HG03520 (cell line): ENCODE data around the gene TMEM39B.
"Not testable (repeated sequence)": the region's sequence is repeated elsewhere in the genome, so short reads cannot be mapped to it uniquely, and the experiment has no call there.

Experiments
- ATAC-seq: cut with Tn5 transposase; IDR thresholded peaks from one replicate; pipeline ENCODE4 v1.9.1; 2021; ENCODE audit warnings: mild to moderate bottlenecking, moderate library complexity; ENCODE audit not compliant: unreplicated experiment

Gene TMEM39B

GRCh38 chr1:32111040-32111623, 38.4 kb downstream of the TMEM39B start:
- no peak for ATAC-seq

GRCh38 chr1:32111789-32112188, 39.0 kb downstream of the TMEM39B start:
- ATAC-seq = no peak

- ATAC-seq = no peak
Measured at GRCh38 chr1:32112806-32113375, 40.2 kb downstream of the TMEM39B start.

- ATAC-seq = not testable (repeated sequence)
Measured at GRCh38 chr1:32113436-32113835, 40.7 kb downstream of the TMEM39B start.

GRCh38 chr1:32114420-32114819, 41.7 kb downstream of the TMEM39B start:
- ATAC-seq = no peak

GRCh38 chr1:32115496-32115895, 42.8 kb downstream of the TMEM39B start:
- ATAC-seq = no peak

GRCh38 chr1:32116531-32116930, 43.8 kb downstream of the TMEM39B start:
- ATAC-seq = no peak

GRCh38 chr1:32122151-32122550, 49.4 kb downstream of the TMEM39B start:
- no peak for ATAC-seq

GRCh38 chr1:32123361-32123760, 50.6 kb downstream of the TMEM39B start:
- not testable (repeated sequence) for ATAC-seq

- ATAC-seq = no peak
Measured at GRCh38 chr1:32125313-32125712, 52.6 kb downstream of the TMEM39B start.

- no peak for ATAC-seq
Measured at GRCh38 chr1:32126770-32127169, 54.0 kb downstream of the TMEM39B start.

- no peak for ATAC-seq
Measured at GRCh38 chr1:32127409-32128198, 54.9 kb downstream of the TMEM39B start.

GRCh38 chr1:32128479-32128878, 55.7 kb downstream of the TMEM39B start:
- ATAC-seq = no peak

- no peak for ATAC-seq
Measured at GRCh38 chr1:32128964-32129363, 56.2 kb downstream of the TMEM39B start.

- ATAC-seq = not testable (repeated sequence)
Measured at GRCh38 chr1:32133950-32134280, 61.2 kb downstream of the TMEM39B start.

- ATAC-seq = no peak
Measured at GRCh38 chr1:32137111-32137510, 64.4 kb downstream of the TMEM39B start.

GRCh38 chr1:32138965-32139364, 66.2 kb downstream of the TMEM39B start:
- ATAC-seq = no peak

GRCh38 chr1:32142446-32143301, 69.9 kb downstream of the TMEM39B start:
- ATAC-seq = no peak

GRCh38 chr1:32143302-32143695, 70.6 kb downstream of the TMEM39B start:
- not testable (repeated sequence) for ATAC-seq

- ATAC-seq = no peak
Measured at GRCh38 chr1:32144033-32144432, 71.3 kb downstream of the TMEM39B start.

GRCh38 chr1:32147799-32148198, 75.1 kb downstream of the TMEM39B start:
- ATAC-seq = not testable (repeated sequence)
